Dendritic cell treated with granulocyte-macrophage colony-stimulating factor and Interleukin-4, amounts not matched to agents 40 ng/mL and 50 ng/mL, for 4 days (primary cell): ENCODE results near the gene APOA5.

ENCODE experiments used
- H3K27ac Mint-ChIP-seq: one replicate; pipeline ENCODE4 v1.8.0; 2022; ENCODE audit warnings: mild to moderate bottlenecking, mixed read lengths
- H3K27me3 Mint-ChIP-seq: one replicate; pipeline ENCODE4 v1.8.0; 2022; ENCODE audit warnings: mild to moderate bottlenecking, mixed read lengths
- H3K36me3 Mint-ChIP-seq: one replicate; pipeline ENCODE4 v1.8.0; 2022; ENCODE audit warnings: low read depth, mixed read lengths
- H3K4me1 Mint-ChIP-seq: one replicate; pipeline ENCODE4 v1.8.0; 2022; ENCODE audit warnings: low read depth, mixed read lengths
- H3K4me3 Mint-ChIP-seq: one replicate; pipeline ENCODE4 v1.8.0; 2022; ENCODE audit warnings: mild to moderate bottlenecking, moderate library complexity, mixed read lengths
- H3K9me3 Mint-ChIP-seq: one replicate; pipeline ENCODE4 v1.8.0; 2022; ENCODE audit warnings: mixed read lengths
- intact Hi-C: fragments of 100-400 bp; cut with micrococcal nuclease; formaldehyde crosslinking; loops from one replicate; pipeline ENCODE4 v1.15.0; 2022

Gene APOA5

GRCh38 chr11:116832350-116833290 lies 40.9 kb upstream of the APOA5 start:
- no peak overlapping the region for H3K4me3 Mint-ChIP-seq
- no peaks in the 10 kb centered on the region for H3K36me3 Mint-ChIP-seq
- intact Hi-C loops, result no loop called here
- peaks cover 9% of the 10 kb centered on the region for H3K27me3 Mint-ChIP-seq
- no peak overlapping the region for H3K27ac Mint-ChIP-seq
- peaks cover 19% of the 10 kb centered on the region for H3K4me1 Mint-ChIP-seq
- H3K9me3 Mint-ChIP-seq, result no peaks in the 10 kb centered on the region

DNA sequence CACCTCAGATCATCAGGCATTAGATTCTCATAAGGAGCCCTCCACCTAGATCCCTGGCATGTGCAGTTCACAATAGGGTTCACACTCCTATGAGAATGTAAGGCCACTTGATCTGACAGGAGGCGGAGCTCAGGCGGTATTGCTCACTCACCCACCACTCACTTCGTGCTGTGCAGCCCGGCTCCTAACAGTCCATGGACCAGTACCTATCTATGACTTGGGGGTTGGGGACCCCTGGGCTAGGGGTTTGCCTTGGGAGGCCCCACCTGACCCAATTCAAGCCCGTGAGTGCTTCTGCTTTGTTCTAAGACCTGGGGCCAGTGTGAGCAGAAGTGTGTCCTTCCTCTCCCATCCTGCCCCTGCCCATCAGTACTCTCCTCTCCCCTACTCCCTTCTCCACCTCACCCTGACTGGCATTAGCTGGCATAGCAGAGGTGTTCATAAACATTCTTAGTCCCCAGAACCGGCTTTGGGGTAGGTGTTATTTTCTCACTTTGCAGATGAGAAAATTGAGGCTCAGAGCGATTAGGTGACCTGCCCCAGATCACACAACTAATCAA lies 40.2 kb upstream of the APOA5 start:
- intact Hi-C loops, result no loop called here
- no peak overlapping the region for H3K4me3 Mint-ChIP-seq
- H3K27me3 Mint-ChIP-seq, result peaks cover 9% of the 10 kb centered on the region
- peaks cover 19% of the 10 kb centered on the region for H3K4me1 Mint-ChIP-seq
- H3K36me3 Mint-ChIP-seq, result no peaks in the 10 kb centered on the region
- H3K27ac Mint-ChIP-seq, result no peak overlapping the region
- H3K9me3 Mint-ChIP-seq, result no peaks in the 10 kb centered on the region

DNA sequence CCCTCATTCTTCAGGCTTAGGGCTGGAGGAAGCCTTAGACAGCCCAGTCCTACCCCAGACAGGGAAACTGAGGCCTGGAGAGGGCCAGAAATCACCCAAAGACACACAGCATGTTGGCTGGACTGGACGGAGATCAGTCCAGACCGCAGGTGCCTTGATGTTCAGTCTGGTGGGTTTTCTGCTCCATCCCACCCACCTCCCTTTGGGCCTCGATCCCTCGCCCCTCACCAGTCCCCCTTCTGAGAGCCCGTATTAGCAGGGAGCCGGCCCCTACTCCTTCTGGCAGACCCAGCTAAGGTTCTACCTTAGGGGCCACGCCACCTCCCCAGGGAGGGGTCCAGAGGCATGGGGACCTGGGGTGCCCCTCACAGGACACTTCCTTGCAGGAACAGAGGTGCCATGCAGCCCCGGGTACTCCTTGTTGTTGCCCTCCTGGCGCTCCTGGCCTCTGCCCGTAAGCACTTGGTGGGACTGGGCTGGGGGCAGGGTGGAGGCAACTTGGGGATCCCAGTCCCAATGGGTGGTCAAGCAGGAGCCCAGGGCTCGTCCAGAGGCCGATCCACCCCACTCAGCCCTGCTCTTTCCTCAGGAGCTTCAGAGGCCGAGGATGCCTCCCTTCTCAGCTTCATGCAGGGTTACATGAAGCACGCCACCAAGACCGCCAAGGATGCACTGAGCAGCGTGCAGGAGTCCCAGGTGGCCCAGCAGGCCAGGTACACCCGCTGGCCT lies 38.7 kb upstream of the APOA5 start:
- peaks cover 5% of the 10 kb centered on the region for H3K27me3 Mint-ChIP-seq
- H3K4me1 Mint-ChIP-seq, result peaks cover 9% of the 10 kb centered on the region
- no peak overlapping the region for H3K4me3 Mint-ChIP-seq
- intact Hi-C loops, result no loop called here
- H3K9me3 Mint-ChIP-seq, result no peaks in the 10 kb centered on the region
- no peaks in the 10 kb centered on the region for H3K36me3 Mint-ChIP-seq
- no peak overlapping the region for H3K27ac Mint-ChIP-seq

GRCh38 chr11:116829525-116830183 lies 38.0 kb upstream of the APOA5 start, which contains the start of gene APOC3:
Gene APOC3 (plus strand): TSS chr11:116829907. CDS start chr11:116830583, 676 bp downstream.
- Mint-ChIP-seq H3K9me3 (no peaks in the 10 kb centered on the region), H3K4me3 (no peak within 1 kb of the TSS), H3K27me3 (peaks cover under 1% of the 10 kb centered on the region), H3K4me1 (peaks cover 2% of the 10 kb centered on the region), H3K36me3 (no peaks in the 10 kb centered on the region), H3K27ac (no peak within 1 kb of the TSS)
- intact Hi-C loops, result no loop called here

DNA sequence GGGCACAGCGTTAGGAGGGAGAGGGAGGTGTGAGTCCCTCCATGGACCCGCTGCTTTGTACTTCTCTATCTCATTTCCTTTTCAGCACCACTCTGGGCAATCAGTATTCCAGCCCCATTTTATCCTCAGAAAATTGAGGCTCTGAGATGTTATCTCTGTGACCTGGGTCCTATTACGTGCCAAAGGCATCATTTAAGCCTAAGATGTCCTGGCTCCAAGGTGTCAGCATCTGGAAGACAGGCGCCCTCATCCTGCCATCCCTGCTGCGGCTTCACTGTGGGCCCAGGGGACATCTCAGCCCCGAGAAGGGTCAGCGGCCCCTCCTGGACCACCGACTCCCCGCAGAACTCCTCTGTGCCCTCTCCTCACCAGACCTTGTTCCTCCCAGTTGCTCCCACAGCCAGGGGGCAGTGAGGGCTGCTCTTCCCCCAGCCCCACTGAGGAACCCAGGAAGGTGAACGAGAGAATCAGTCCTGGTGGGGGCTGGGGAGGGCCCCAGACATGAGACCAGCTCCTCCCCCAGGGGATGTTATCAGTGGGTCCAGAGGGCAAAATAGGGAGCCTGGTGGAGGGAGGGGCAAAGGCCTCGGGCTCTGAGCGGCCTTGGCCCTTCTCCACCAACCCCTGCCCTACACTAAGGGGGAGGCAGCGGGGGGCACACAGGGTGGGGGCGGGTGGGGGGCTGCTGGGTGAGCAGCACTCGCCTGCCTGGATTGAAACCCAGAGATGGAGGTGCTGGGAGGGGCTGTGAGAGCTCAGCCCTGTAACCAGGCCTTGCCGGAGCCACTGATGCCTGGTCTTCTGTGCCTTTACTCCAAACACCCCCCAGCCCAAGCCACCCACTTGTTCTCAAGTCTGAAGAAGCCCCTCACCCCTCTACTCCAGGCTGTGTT lies 37.2 kb upstream of the APOA5 start:
- no peak overlapping the region for H3K27ac Mint-ChIP-seq
- no peaks in the 10 kb centered on the region for H3K4me1 Mint-ChIP-seq
- H3K27me3 Mint-ChIP-seq, result no peaks in the 10 kb centered on the region
- H3K9me3 Mint-ChIP-seq, result no peaks in the 10 kb centered on the region
- no peak overlapping the region for H3K4me3 Mint-ChIP-seq
- no peaks in the 10 kb centered on the region for H3K36me3 Mint-ChIP-seq
- intact Hi-C loops, result no loop called here

DNA sequence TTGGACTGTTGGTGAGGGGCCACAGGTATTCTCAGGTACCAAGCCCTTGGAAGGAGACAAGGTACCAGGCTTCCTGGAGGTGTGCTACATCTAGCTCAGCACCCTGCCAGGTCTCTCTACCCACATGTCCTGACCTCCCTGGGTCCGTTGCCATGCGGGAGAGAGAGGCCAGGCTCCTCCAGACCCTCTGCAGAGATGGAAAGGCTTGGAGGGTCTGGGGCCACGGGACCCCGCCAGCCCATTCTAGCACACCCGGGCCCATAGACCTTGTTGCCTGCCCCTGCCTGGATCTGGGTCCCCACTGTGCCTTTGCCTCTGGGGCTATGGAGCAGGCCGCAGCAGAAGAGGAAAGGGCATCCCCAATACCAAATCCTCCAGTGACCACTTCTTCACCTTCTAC lies 35.8 kb upstream of the APOA5 start:
- H3K27me3 Mint-ChIP-seq, result no peaks in the 10 kb centered on the region
- H3K36me3 Mint-ChIP-seq, result no peaks in the 10 kb centered on the region
- H3K27ac Mint-ChIP-seq, result no peak overlapping the region
- no peaks in the 10 kb centered on the region for H3K4me1 Mint-ChIP-seq
- intact Hi-C loops, result no loop called here
- no peak overlapping the region for H3K4me3 Mint-ChIP-seq
- no peaks in the 10 kb centered on the region for H3K9me3 Mint-ChIP-seq

DNA sequence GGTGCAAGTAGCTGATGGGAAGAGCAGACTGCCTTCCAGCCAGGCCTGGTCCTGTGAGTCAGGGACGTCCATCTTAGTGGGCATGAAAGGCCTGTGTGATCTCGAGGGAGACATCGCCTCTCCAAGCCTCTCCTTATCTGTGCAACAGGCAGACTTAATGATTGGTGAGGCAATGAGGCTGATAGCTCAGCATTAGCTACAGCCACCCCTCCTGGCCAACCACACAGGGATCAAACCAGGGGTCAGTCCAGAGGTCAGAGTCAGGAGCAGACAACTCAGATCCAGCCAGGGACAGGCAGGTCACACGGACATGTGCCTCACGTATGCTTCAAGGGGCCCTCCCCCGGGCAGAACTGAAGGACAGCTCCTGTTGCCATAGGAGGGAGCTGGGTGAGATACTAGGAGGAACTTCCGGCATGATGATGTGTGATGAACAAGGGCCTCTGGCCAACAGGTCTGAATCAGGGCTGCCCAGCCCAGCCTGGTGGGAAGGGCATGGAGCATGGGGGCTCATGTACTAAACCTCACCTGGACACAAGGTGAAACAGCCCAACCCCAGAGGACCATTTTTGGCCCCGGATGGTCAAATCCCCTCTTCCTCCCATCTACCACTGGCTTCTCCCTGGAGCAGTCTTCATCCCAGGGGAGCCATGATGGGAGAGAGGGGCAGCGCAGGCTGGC lies 35.2 kb upstream of the APOA5 start:
- intact Hi-C loops, result no loop called here
- Mint-ChIP-seq H3K36me3 (no peaks in the 10 kb centered on the region), H3K9me3 (no peaks in the 10 kb centered on the region), H3K27ac (no peak overlapping the region), H3K27me3 (no peaks in the 10 kb centered on the region), H3K4me1 (no peaks in the 10 kb centered on the region), H3K4me3 (no peak overlapping the region)

DNA sequence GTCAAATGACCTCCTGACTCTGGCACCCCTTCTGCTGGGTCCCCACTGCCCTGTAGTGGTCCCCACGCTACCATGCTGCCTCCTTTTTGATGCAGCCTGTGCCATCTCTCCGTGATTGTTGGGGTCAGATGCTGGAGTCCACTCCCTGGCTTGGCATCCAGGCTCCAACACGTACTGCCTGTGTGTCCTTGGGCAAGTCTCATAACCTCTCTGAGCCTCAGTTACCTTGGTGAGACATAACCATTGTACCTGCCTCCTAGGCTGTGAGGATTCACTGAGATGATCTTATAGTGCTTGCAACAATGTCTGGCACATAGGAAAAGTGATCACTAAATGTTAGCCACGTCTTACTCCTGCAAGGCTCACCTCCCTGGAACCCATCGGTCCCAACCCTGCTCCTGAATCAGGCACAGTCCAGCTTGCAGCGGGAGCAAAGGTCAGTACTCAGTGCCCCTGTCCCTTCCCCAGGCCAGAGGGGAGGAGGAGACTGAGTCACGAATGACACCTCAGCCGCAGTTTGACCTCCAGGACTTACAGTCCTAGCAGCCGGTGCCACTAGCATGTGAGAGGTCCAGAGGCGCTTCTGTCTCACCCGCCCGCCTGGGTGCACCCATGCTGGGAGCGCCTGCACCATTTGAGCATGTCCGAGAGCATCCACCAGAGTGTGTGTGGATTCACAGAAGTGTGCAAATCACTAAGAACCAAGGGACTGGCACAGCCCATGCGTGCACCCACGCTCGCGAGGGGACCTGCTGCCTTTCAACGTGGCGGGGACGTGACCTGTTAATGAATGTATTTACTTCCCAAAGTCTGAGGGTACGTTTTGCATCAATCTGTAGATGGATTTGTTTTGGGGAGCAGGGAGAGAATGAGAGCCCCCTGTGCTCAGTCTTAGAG lies 34.4 kb upstream of the APOA5 start:
- Mint-ChIP-seq H3K36me3 (no peaks in the 10 kb centered on the region), H3K4me1 (no peaks in the 10 kb centered on the region), H3K4me3 (no peak overlapping the region), H3K27me3 (no peaks in the 10 kb centered on the region), H3K27ac (no peak overlapping the region), H3K9me3 (no peaks in the 10 kb centered on the region)
- intact Hi-C loops, result no loop called here

- H3K27ac Mint-ChIP-seq, result no peak overlapping the region
- no peaks in the 10 kb centered on the region for H3K9me3 Mint-ChIP-seq
- H3K4me1 Mint-ChIP-seq, result no peaks in the 10 kb centered on the region
- intact Hi-C loops, result no loop called here
- H3K27me3 Mint-ChIP-seq, result no peaks in the 10 kb centered on the region
- no peak overlapping the region for H3K4me3 Mint-ChIP-seq
- H3K36me3 Mint-ChIP-seq, result no peaks in the 10 kb centered on the region
Measured at GRCh38 chr11:116825434-116825833, 33.8 kb upstream of the APOA5 start.

DNA sequence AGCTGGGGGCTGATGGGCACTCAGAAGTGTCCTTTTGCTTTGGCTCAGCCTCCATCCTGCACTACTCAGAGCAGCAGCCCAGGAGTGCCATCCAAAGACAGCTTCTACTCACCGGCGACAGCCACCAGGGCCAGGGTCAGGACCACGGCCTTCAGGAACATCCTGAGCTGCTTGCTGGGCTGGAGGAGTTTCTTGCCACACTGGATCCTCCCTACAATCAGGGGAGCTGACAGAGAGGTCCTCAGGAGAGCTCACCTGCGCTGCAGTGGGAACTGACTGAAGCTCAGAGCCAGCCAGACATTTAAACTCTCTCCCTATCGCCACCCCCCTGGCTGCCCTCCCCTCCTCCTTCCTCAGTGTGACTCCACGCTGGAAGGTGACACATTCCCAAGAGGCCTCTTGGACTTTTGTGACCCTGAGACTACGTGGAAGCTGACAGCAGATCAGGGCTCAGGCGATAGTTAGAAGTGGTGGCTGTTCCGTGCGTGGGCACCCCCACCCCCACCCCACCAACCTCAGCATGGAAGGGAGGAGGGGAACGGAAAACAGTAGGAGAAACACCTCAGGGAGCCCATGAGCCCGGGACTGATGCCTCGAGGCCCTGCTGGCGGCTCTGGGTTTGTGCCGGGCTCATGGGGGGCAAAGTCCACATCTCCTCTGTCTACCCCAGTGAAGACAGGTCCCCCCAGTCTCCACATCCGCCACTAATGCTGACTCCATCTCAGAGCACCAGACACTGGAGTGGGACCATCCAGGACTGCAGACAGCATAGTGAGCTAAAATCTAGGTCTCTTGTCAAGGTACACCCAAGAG lies 31.6 kb upstream of the APOA5 start, which contains the start of gene APOA4:
APOA4 (minus strand) TSS at position 274 of the 813 bp plus-strand sequence; CDS start at position 161, 113 bp downstream.
- Mint-ChIP-seq H3K27ac (no peak within 1 kb of the TSS), H3K4me3 (no peak within 1 kb of the TSS), H3K27me3 (no peaks in the 10 kb centered on the region), H3K36me3 (no peaks in the 10 kb centered on the region), H3K4me1 (no peaks in the 10 kb centered on the region), H3K9me3 (no peaks in the 10 kb centered on the region)
- intact Hi-C loops, result no loop called here

DNA sequence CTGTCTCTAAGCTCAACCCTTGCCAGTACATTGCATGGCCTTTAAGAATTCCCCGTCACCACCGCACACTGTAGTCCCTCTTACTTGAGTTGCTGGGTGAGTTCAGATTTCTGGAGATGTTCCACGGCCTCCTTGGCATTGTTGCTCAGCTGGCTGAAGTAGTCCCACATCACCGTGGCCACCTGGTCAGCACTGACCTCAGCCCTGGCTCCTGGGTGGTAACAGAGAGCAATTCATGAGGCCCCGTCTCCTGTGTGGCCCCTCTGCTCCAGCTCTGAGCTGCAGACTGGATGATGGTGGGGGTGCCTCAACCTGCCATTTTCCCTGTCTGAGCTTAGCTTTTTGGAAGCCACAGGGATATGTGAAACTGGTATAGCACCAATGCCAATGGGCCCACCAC lies 30.9 kb upstream of the APOA5 start:
- Mint-ChIP-seq H3K9me3 (no peaks in the 10 kb centered on the region), H3K4me1 (no peaks in the 10 kb centered on the region)
- intact Hi-C loops, result no loop called here

More for the DNA sequence above, 30.9 kb upstream of the APOA5 start:
- Mint-ChIP-seq H3K36me3 (no peaks in the 10 kb centered on the region), H3K27me3 (no peaks in the 10 kb centered on the region), H3K27ac (no peak overlapping the region), H3K4me3 (no peak overlapping the region)
